B cell (primary cell): ENCODE results near the gene NBDY. TPM values are rescaled to one million over a fixed set of nuclear protein-coding genes. Genes with fewer than 3 reads are reported as not detected.

Experiments
- ATAC-seq: fragments of 200-7000 bp; cut with Tn5 transposase; one replicate; pipeline ENCODE4 v1.10.0; 2021; ENCODE audit warnings: low read depth, mild to moderate bottlenecking, moderate number of reproducible peaks, moderate library complexity
- CTCF ChIA-PET: fragments of 350-600 bp; sonication (Branson Sonifier 250); formaldehyde crosslinking; loops from one replicate; lab custom pipeline; 2021; ENCODE audit warnings: antibody characterized with exemption, inconsistent platforms; lab: Charles Lee
- POLR2A ChIA-PET: fragments of 350-600 bp; sonication (Branson Sonifier 250); formaldehyde crosslinking; loops from one replicate; lab custom pipeline; 2021; ENCODE audit warnings: antibody characterized with exemption; lab: Charles Lee
- DNase-seq: peaks from one replicate; pipeline ENCODE4 v3.0.0; 2013
- H2AFZ ChIP-seq: 2 replicates; pipeline ENCODE4 v1.6.1; 2012; ENCODE audit warnings: mild to moderate bottlenecking, low read depth, low read length; ENCODE audit not compliant: insufficient read depth, poor library complexity, severe bottlenecking
- H3K27ac ChIP-seq, 2 donors: 1 replicate in 1 of 2; 2 replicates in 1 of 2; pipeline ENCODE4 v1.5.1; 2012 to 2013; ENCODE audit warnings: low read length in 2 of 2, mild to moderate bottlenecking in 2 of 2, moderate library complexity in 1 of 2
- H3K27me3 ChIP-seq, 4 experiments: fragments of 200-600 bp in 1 of 4; sonication (generic) in 1 of 4; replicated peaks in 1 of 4; 1 replicate in 2 of 4; 2 replicates in 2 of 4; pipeline versions ENCODE4 v1.6.1 to v1.7.0; 2013 to 2016; ENCODE audit warnings: low read length in 3 of 4, mild to moderate bottlenecking in 2 of 4, mixed read lengths in 1 of 4, moderate library complexity in 1 of 4; ENCODE audit not compliant: insufficient read depth in 4 of 4, control insufficient read depth in 3 of 4; ENCODE audit errors: control extremely low read depth in 1 of 4
- H3K36me3 ChIP-seq, 2 experiments: replicated peaks in 1 of 2; 1 replicate in 1 of 2; 2 replicates in 1 of 2; pipeline versions ENCODE4 v1.6.1 to v1.7.1; 2013; ENCODE audit warnings: low read length in 1 of 2; ENCODE audit not compliant: insufficient read depth in 2 of 2, control insufficient read depth in 1 of 2; ENCODE audit errors: control extremely low read depth in 1 of 2, extremely low read depth in 1 of 2
- H3K4me1 ChIP-seq, 2 donors: fragments of 200-600 bp in 1 of 2; sonication (generic) in 1 of 2; 1 replicate in 1 of 2; 2 replicates in 1 of 2; pipeline versions ENCODE4 v1.5.1 to v1.6.1; 2013 to 2017; ENCODE audit warnings: low read length in 2 of 2; ENCODE audit not compliant: control insufficient read depth in 2 of 2, insufficient read depth in 2 of 2
- H3K4me2 ChIP-seq: replicated peaks from 2 replicates; pipeline ENCODE3; 2012; ENCODE audit warnings: mild to moderate bottlenecking, low read depth, low read length; ENCODE audit not compliant: poor library complexity, severe bottlenecking
- H3K4me3 ChIP-seq, 5 experiments: fragments of 200-600 bp in 1 of 5; sonication (generic) in 1 of 5; 1 replicate in 3 of 5; 2 replicates in 2 of 5; pipeline versions ENCODE4 v1.5.1 to v1.7.0; 2011 to 2016; ENCODE audit warnings: low read length in 4 of 5, mild to moderate bottlenecking in 4 of 5, low read depth in 2 of 5, control low read depth in 1 of 5, moderate library complexity in 1 of 5; ENCODE audit not compliant: insufficient read depth in 1 of 5; ENCODE audit errors: control extremely low read depth in 1 of 5, extremely low read depth in 1 of 5
- H3K79me2 ChIP-seq: fragments of 200-600 bp; sonication (generic); one replicate; pipeline ENCODE4 v1.6.0; 2016; ENCODE audit warnings: low read length; ENCODE audit not compliant: control insufficient read depth, insufficient read depth
- H3K9ac ChIP-seq: fragments of 200-600 bp; sonication (generic); 2 replicates; pipeline ENCODE4 v1.6.1; 2017; ENCODE audit warnings: mild to moderate bottlenecking, low read length, moderate library complexity
- H3K9me3 ChIP-seq, 3 donors: one replicate each; pipeline versions ENCODE4 v1.6.1 to v1.7.1; 2013; ENCODE audit warnings: low read length in 2 of 3; ENCODE audit not compliant: control insufficient read depth in 2 of 3, insufficient read depth in 1 of 3; ENCODE audit errors: control extremely low read depth in 1 of 3
- H4K20me1 ChIP-seq: 2 replicates; pipeline ENCODE4 v1.6.0; 2012; ENCODE audit warnings: mild to moderate bottlenecking, low read length; ENCODE audit not compliant: insufficient read depth, control insufficient read depth, poor library complexity, severe bottlenecking
- H3K27ac Mint-ChIP-seq: one replicate; pipeline ENCODE4 v1.8.0; 2021; ENCODE audit warnings: mixed read lengths
- H3K27me3 Mint-ChIP-seq: one replicate; pipeline ENCODE4 v1.8.0; 2021; ENCODE audit warnings: mixed read lengths
- H3K4me1 Mint-ChIP-seq: one replicate; pipeline ENCODE4 v1.8.0; 2021; ENCODE audit warnings: mixed read lengths
- H3K4me3 Mint-ChIP-seq: one replicate; pipeline ENCODE4 v1.8.0; 2021; ENCODE audit warnings: mixed read lengths
- H3K9me3 Mint-ChIP-seq: one replicate; pipeline ENCODE4 v1.8.0; 2022; ENCODE audit warnings: mixed read lengths; ENCODE audit not compliant: insufficient read depth
- CTCF ChIP-seq: fragments of 200-600 bp; IDR thresholded peaks from one replicate; pipeline ENCODE4 v1.8.0; 2022; ENCODE audit warnings: antibody characterized with exemption, mild to moderate bottlenecking
- EZH2 ChIP-seq: IDR thresholded peaks from 2 replicates; pipeline ENCODE4 v1.6.1; 2012; ENCODE audit warnings: borderline replicate concordance, low read depth, mild to moderate bottlenecking, moderate library complexity, low read length; ENCODE audit not compliant: insufficient read depth, poor library complexity, severe bottlenecking
- WGBS: methylation state at CpG from one replicate; pipeline ENCODE4 v1.1.5; 2013; ENCODE audit warnings: missing lambda C conversion rate; ENCODE audit not compliant: insufficient coverage; 5-methylcytosine and 5-hydroxymethylcytosine counted together
- intact Hi-C: fragments of 100-400 bp; cut with micrococcal nuclease; formaldehyde crosslinking; loops from one replicate; pipeline ENCODE4 v1.10.0; 2022
- polyA plus RNA-seq: library from polyadenylated mRNA; depleted of rRNA; stranded (reverse); fragments of >200 nt; gene quantifications from 2 replicates; pipeline ENCODE4 v1.2.3, GENCODE V29; 2012
- total RNA-seq, 2 donors: library from RNA; stranded (reverse); fragments of 120-200 nt in 1 of 2; gene quantifications; 1 replicate in 1 of 2; 2 replicates in 1 of 2; pipeline versions ENCODE4 v1.2.3 to v1.2.4, GENCODE V29; 2013 to 2022

NBDY gene
- total and polyA plus RNA-seq, 2 donors (not counting 1 experiment from before 2014, with no cell fraction given): 26.7 to 36.5 TPM

GRCh38 chrX:56793112-56793430, 64.0 kb downstream of the NBDY start:
- no peaks in the 10 kb centered on the region for H3K9me3 Mint-ChIP-seq
- H3K27me3 Mint-ChIP-seq: no peaks in the 10 kb centered on the region
- no peak overlapping the region for H3K27ac Mint-ChIP-seq
- ChIA-PET CTCF (no interaction called here), POLR2A (no interaction called here)
- intact Hi-C loops: no loop called here
- no peak for ATAC-seq
- no CpG with 5 or more reads among the region's 1 CpG for WGBS
- DNase-seq: no peak
- Histone ChIP-seq H3K27me3 (no peaks in the 10 kb centered on the region), H3K27ac (no peak overlapping the region), H4K20me1 (no peaks in the 10 kb centered on the region), H3K4me2 (no peak overlapping the region), H3K4me3 (no peak overlapping the region), H3K4me1 (peaks cover 13 to 14% of the 10 kb centered on the region in 2 donors), H3K9me3 (no peaks in the 10 kb centered on the region), H3K9ac (no peak overlapping the region), H3K36me3 (peaks cover 0 to 3% of the 10 kb centered on the region in 2 experiments), H2AFZ (no peak overlapping the region), H3K79me2 (peaks cover 11% of the 10 kb centered on the region)
- H3K4me1 Mint-ChIP-seq: peaks cover 26% of the 10 kb centered on the region
- TF ChIP-seq CTCF: no peak
- H3K4me3 Mint-ChIP-seq: no peak overlapping the region

GRCh38 chrX:56793521-56794320, 64.7 kb downstream of the NBDY start:
- intact Hi-C loops: no loop called here
- Histone ChIP-seq H3K4me3 (no peak overlapping the region), H3K4me2 (no peak overlapping the region), H2AFZ (no peak overlapping the region), H3K36me3 (peaks cover 0 to 3% of the 10 kb centered on the region in 2 experiments), H3K9me3 (no peaks in the 10 kb centered on the region), H3K27ac (no peak overlapping the region), H3K9ac (no peak overlapping the region), H4K20me1 (no peaks in the 10 kb centered on the region), H3K27me3 (no peaks in the 10 kb centered on the region), H3K4me1 (peaks cover 13 to 14% of the 10 kb centered on the region in 2 donors), H3K79me2 (peaks cover 11% of the 10 kb centered on the region)
- no peak for TF ChIP-seq EZH2
- no peak for TF ChIP-seq CTCF
- ChIA-PET POLR2A (no interaction called here), CTCF (no interaction called here)
- Mint-ChIP-seq H3K27ac (no peak overlapping the region), H3K27me3 (no peaks in the 10 kb centered on the region), H3K9me3 (no peaks in the 10 kb centered on the region), H3K4me1 (peaks cover 26% of the 10 kb centered on the region), H3K4me3 (no peak overlapping the region)
- DNase-seq: no peak
- no peak for ATAC-seq
- 97% methylated on average over 10 of the region's 15 CpGs for WGBS
